HG03354 (cell line): Measurements from ENCODE around the gene SCAF8.

Experiments
- ATAC-seq: cut with Tn5 transposase; IDR thresholded peaks from one replicate; pipeline ENCODE4 v1.9.1; 2021; ENCODE audit warnings: mild to moderate bottlenecking; ENCODE audit not compliant: unreplicated experiment, poor library complexity, severe bottlenecking

The SCAF8 gene

GRCh38 chr6:154815938-154816820 is 83.0 kb downstream of the SCAF8 start:
- ATAC-seq: no peak

GRCh38 chr6:154821099-154821498 is 87.9 kb downstream of the SCAF8 start:
- no peak for ATAC-seq

GRCh38 chr6:154821638-154822037 is 88.4 kb downstream of the SCAF8 start:
- no peak for ATAC-seq

- no peak for ATAC-seq
Observed at GRCh38 chr6:154822947-154823558, 89.8 kb downstream of the SCAF8 start.

GRCh38 chr6:154824076-154824475 is 90.9 kb downstream of the SCAF8 start:
- ATAC-seq: no peak

- no peak for ATAC-seq
Observed at GRCh38 chr6:154829970-154830369, 96.8 kb downstream of the SCAF8 start.

GRCh38 chr6:154830771-154831170 is 97.6 kb downstream of the SCAF8 start:
- no peak for ATAC-seq

GRCh38 chr6:154835307-154835706 is 102.1 kb downstream of the SCAF8 start:
- no peak for ATAC-seq

- ATAC-seq: no peak
Observed at GRCh38 chr6:154839546-154839945, 106.3 kb downstream of the SCAF8 start.

- ATAC-seq: no peak
Observed at GRCh38 chr6:154840363-154840762, 107.1 kb downstream of the SCAF8 start.

GRCh38 chr6:154841109-154841508 is 107.9 kb downstream of the SCAF8 start:
- no peak for ATAC-seq

GRCh38 chr6:154842833-154843232 is 109.6 kb downstream of the SCAF8 start:
- ATAC-seq: no peak

- no peak for ATAC-seq
Observed at GRCh38 chr6:154847318-154847717, 114.1 kb downstream of the SCAF8 start.

- no peak for ATAC-seq
Observed at GRCh38 chr6:154848580-154848979, 115.4 kb downstream of the SCAF8 start.

- no peak for ATAC-seq
Observed at GRCh38 chr6:154849475-154849874, 116.3 kb downstream of the SCAF8 start.

GRCh38 chr6:154852687-154853086 is 119.5 kb downstream of the SCAF8 start:
- no peak for ATAC-seq

- ATAC-seq: no peak
Observed at GRCh38 chr6:154857529-154857928, 124.3 kb downstream of the SCAF8 start.

- ATAC-seq: no peak
Observed at GRCh38 chr6:154861825-154862224, 128.6 kb downstream of the SCAF8 start.

- no peak for ATAC-seq
Observed at GRCh38 chr6:154862536-154862935, 129.3 kb downstream of the SCAF8 start.

GRCh38 chr6:154864066-154864430 is 130.8 kb downstream of the SCAF8 start:
- ATAC-seq: no peak

GRCh38 chr6:154865291-154865690 is 132.1 kb downstream of the SCAF8 start:
- no peak for ATAC-seq
